ENCODE data around the gene RPL7A.

GRCh38 chr9:133390713-133391112 is 42.7 kb downstream of the RPL7A start:
- TF ChIP-seq CTCF (IDR thresholded peaks at IDR 0.05), result no peak
- no peak for TF ChIP-seq POLR2AphosphoS5 (IDR thresholded peaks at IDR 0.05)
- TF ChIP-seq POLR2A (IDR thresholded peaks at IDR 0.05), result no peak
